Keratinocyte (primary cell): ENCODE results near the gene PAMR1.

Experiments
- EZH2 ChIP-seq: IDR thresholded peaks from one replicate; pipeline ENCODE4 v1.6.1; 2012; ENCODE audit warnings: inconsistent platforms, mild to moderate bottlenecking, low read length, moderate library complexity
- TF ChIP-seq, protein P1 (sequence below), 3 experiments: IDR thresholded peaks in 1 of 3; conservative IDR thresholded peaks in 1 of 3; optimal IDR thresholded peaks in 1 of 3; 2 replicates in 2 of 3; 3 replicates in 1 of 3; pipeline versions ENCODE3 to v1.5.1; 2011; ENCODE audit warnings: low read length in 3 of 3, mild to moderate bottlenecking in 3 of 3, moderate library complexity in 2 of 3, control low read depth in 1 of 3, inconsistent platforms in 1 of 3; ENCODE audit not compliant: insufficient read depth in 2 of 3; ENCODE audit errors: extremely low read depth in 1 of 3

DNA sequence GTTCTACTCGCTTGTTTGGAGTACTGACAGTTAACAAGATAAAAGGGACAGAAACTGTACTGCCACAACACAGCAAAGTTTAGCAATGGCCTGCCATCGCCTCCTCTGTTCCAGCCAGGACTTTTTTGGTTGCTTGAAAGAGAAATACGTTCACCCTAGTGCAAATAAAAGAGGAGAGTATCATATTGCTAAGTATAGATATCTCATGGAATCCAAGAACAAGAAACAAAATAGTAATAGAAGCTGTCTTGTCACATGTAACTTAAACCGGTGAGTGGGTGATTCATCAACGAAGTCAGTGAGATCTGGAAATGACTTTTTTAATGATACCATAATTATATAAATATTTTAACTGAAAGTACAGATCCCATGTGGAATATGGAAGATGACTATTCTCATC, 141.5 kb downstream of the PAMR1 start:
- TF ChIP-seq, protein P1, sequence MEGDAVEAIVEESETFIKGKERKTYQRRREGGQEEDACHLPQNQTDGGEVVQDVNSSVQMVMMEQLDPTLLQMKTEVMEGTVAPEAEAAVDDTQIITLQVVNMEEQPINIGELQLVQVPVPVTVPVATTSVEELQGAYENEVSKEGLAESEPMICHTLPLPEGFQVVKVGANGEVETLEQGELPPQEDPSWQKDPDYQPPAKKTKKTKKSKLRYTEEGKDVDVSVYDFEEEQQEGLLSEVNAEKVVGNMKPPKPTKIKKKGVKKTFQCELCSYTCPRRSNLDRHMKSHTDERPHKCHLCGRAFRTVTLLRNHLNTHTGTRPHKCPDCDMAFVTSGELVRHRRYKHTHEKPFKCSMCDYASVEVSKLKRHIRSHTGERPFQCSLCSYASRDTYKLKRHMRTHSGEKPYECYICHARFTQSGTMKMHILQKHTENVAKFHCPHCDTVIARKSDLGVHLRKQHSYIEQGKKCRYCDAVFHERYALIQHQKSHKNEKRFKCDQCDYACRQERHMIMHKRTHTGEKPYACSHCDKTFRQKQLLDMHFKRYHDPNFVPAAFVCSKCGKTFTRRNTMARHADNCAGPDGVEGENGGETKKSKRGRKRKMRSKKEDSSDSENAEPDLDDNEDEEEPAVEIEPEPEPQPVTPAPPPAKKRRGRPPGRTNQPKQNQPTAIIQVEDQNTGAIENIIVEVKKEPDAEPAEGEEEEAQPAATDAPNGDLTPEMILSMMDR (optimal IDR thresholded peaks at IDR 0.05 in 1 of 3, IDR thresholded peaks at IDR 0.05 in 1 of 3, conservative IDR thresholded peaks at IDR 0.05 in 1 of 3; ENCODE audit: extremely low read depth in 1 of 3, insufficient read depth in 2 of 3, low read length in 3 of 3): no peak
- no peak for TF ChIP-seq EZH2
